B cell (primary cell): ENCODE results near the gene ACOT11. TPM values are rescaled to one million over a fixed set of nuclear protein-coding genes. Genes with fewer than 3 reads are reported as not detected.

Experiments used
- ATAC-seq: fragments of 200-7000 bp; cut with Tn5 transposase; one replicate; pipeline ENCODE4 v1.10.0; 2021; ENCODE audit warnings: low read depth, mild to moderate bottlenecking, moderate number of reproducible peaks, moderate library complexity
- CTCF ChIA-PET: fragments of 350-600 bp; sonication (Branson Sonifier 250); formaldehyde crosslinking; loops from one replicate; lab custom pipeline; 2021; ENCODE audit warnings: antibody characterized with exemption, inconsistent platforms; lab: Charles Lee
- POLR2A ChIA-PET: fragments of 350-600 bp; sonication (Branson Sonifier 250); formaldehyde crosslinking; loops from one replicate; lab custom pipeline; 2021; ENCODE audit warnings: antibody characterized with exemption; lab: Charles Lee
- DNase-seq: peaks from one replicate; pipeline ENCODE4 v3.0.0; 2013
- H2AFZ ChIP-seq: 2 replicates; pipeline ENCODE4 v1.6.1; 2012; ENCODE audit warnings: mild to moderate bottlenecking, low read depth, low read length; ENCODE audit not compliant: insufficient read depth, poor library complexity, severe bottlenecking
- H3K27ac ChIP-seq, 2 donors: 1 replicate in 1 of 2; 2 replicates in 1 of 2; pipeline ENCODE4 v1.5.1; 2012 to 2013; ENCODE audit warnings: low read length in 2 of 2, mild to moderate bottlenecking in 2 of 2, moderate library complexity in 1 of 2
- H3K27me3 ChIP-seq, 4 experiments: fragments of 200-600 bp in 1 of 4; sonication (generic) in 1 of 4; replicated peaks in 1 of 4; 1 replicate in 2 of 4; 2 replicates in 2 of 4; pipeline versions ENCODE4 v1.6.1 to v1.7.0; 2013 to 2016; ENCODE audit warnings: low read length in 3 of 4, mild to moderate bottlenecking in 2 of 4, mixed read lengths in 1 of 4, moderate library complexity in 1 of 4; ENCODE audit not compliant: insufficient read depth in 4 of 4, control insufficient read depth in 3 of 4; ENCODE audit errors: control extremely low read depth in 1 of 4
- H3K36me3 ChIP-seq, 2 experiments: replicated peaks in 1 of 2; 1 replicate in 1 of 2; 2 replicates in 1 of 2; pipeline versions ENCODE4 v1.6.1 to v1.7.1; 2013; ENCODE audit warnings: low read length in 1 of 2; ENCODE audit not compliant: insufficient read depth in 2 of 2, control insufficient read depth in 1 of 2; ENCODE audit errors: control extremely low read depth in 1 of 2, extremely low read depth in 1 of 2
- H3K4me1 ChIP-seq, 2 donors: fragments of 200-600 bp in 1 of 2; sonication (generic) in 1 of 2; 1 replicate in 1 of 2; 2 replicates in 1 of 2; pipeline versions ENCODE4 v1.5.1 to v1.6.1; 2013 to 2017; ENCODE audit warnings: low read length in 2 of 2; ENCODE audit not compliant: control insufficient read depth in 2 of 2, insufficient read depth in 2 of 2
- H3K4me2 ChIP-seq: replicated peaks from 2 replicates; pipeline ENCODE3; 2012; ENCODE audit warnings: mild to moderate bottlenecking, low read depth, low read length; ENCODE audit not compliant: poor library complexity, severe bottlenecking
- H3K4me3 ChIP-seq, 5 experiments: fragments of 200-600 bp in 1 of 5; sonication (generic) in 1 of 5; 1 replicate in 3 of 5; 2 replicates in 2 of 5; pipeline versions ENCODE4 v1.5.1 to v1.7.0; 2011 to 2016; ENCODE audit warnings: low read length in 4 of 5, mild to moderate bottlenecking in 4 of 5, low read depth in 2 of 5, control low read depth in 1 of 5, moderate library complexity in 1 of 5; ENCODE audit not compliant: insufficient read depth in 1 of 5; ENCODE audit errors: control extremely low read depth in 1 of 5, extremely low read depth in 1 of 5
- H3K79me2 ChIP-seq: fragments of 200-600 bp; sonication (generic); one replicate; pipeline ENCODE4 v1.6.0; 2016; ENCODE audit warnings: low read length; ENCODE audit not compliant: control insufficient read depth, insufficient read depth
- H3K9ac ChIP-seq: fragments of 200-600 bp; sonication (generic); 2 replicates; pipeline ENCODE4 v1.6.1; 2017; ENCODE audit warnings: mild to moderate bottlenecking, low read length, moderate library complexity
- H3K9me3 ChIP-seq, 3 donors: one replicate each; pipeline versions ENCODE4 v1.6.1 to v1.7.1; 2013; ENCODE audit warnings: low read length in 2 of 3; ENCODE audit not compliant: control insufficient read depth in 2 of 3, insufficient read depth in 1 of 3; ENCODE audit errors: control extremely low read depth in 1 of 3
- H4K20me1 ChIP-seq: 2 replicates; pipeline ENCODE4 v1.6.0; 2012; ENCODE audit warnings: mild to moderate bottlenecking, low read length; ENCODE audit not compliant: insufficient read depth, control insufficient read depth, poor library complexity, severe bottlenecking
- H3K27ac Mint-ChIP-seq: one replicate; pipeline ENCODE4 v1.8.0; 2021; ENCODE audit warnings: mixed read lengths
- H3K27me3 Mint-ChIP-seq: one replicate; pipeline ENCODE4 v1.8.0; 2021; ENCODE audit warnings: mixed read lengths
- H3K4me1 Mint-ChIP-seq: one replicate; pipeline ENCODE4 v1.8.0; 2021; ENCODE audit warnings: mixed read lengths
- H3K4me3 Mint-ChIP-seq: one replicate; pipeline ENCODE4 v1.8.0; 2021; ENCODE audit warnings: mixed read lengths
- H3K9me3 Mint-ChIP-seq: one replicate; pipeline ENCODE4 v1.8.0; 2022; ENCODE audit warnings: mixed read lengths; ENCODE audit not compliant: insufficient read depth
- CTCF ChIP-seq: fragments of 200-600 bp; IDR thresholded peaks from one replicate; pipeline ENCODE4 v1.8.0; 2022; ENCODE audit warnings: antibody characterized with exemption, mild to moderate bottlenecking
- EZH2 ChIP-seq: IDR thresholded peaks from 2 replicates; pipeline ENCODE4 v1.6.1; 2012; ENCODE audit warnings: borderline replicate concordance, low read depth, mild to moderate bottlenecking, moderate library complexity, low read length; ENCODE audit not compliant: insufficient read depth, poor library complexity, severe bottlenecking
- WGBS: methylation state at CpG from one replicate; pipeline ENCODE4 v1.1.5; 2013; ENCODE audit warnings: missing lambda C conversion rate; ENCODE audit not compliant: insufficient coverage; 5-methylcytosine and 5-hydroxymethylcytosine counted together
- intact Hi-C: fragments of 100-400 bp; cut with micrococcal nuclease; formaldehyde crosslinking; loops from one replicate; pipeline ENCODE4 v1.10.0; 2022
- polyA plus RNA-seq: library from polyadenylated mRNA; depleted of rRNA; stranded (reverse); fragments of >200 nt; gene quantifications from 2 replicates; pipeline ENCODE4 v1.2.3, GENCODE V29; 2012
- total RNA-seq, 2 donors: library from RNA; stranded (reverse); fragments of 120-200 nt in 1 of 2; gene quantifications; 1 replicate in 1 of 2; 2 replicates in 1 of 2; pipeline versions ENCODE4 v1.2.3 to v1.2.4, GENCODE V29; 2013 to 2022

Gene ACOT11
- total and polyA plus RNA-seq, 2 donors (not counting 1 experiment from before 2014, with no cell fraction given), result 0.03 to 0.07 TPM

GRCh38 chr1:54566438-54567141 is 18.6 kb downstream of the ACOT11 start:
- TF ChIP-seq CTCF (no peak), EZH2 (no peak)
- DNase-seq, result no peak
- Histone ChIP-seq H3K27ac (no peak overlapping the region), H3K4me3 (no peak overlapping the region), H3K4me2 (no peak overlapping the region), H3K4me1 (no peaks in the 10 kb centered on the region), H3K9me3 (no peaks in the 10 kb centered on the region), H2AFZ (no peak overlapping the region), H3K79me2 (no peaks in the 10 kb centered on the region), H3K27me3 (no peaks in the 10 kb centered on the region), H3K36me3 (no peaks in the 10 kb centered on the region), H3K9ac (no peak overlapping the region), H4K20me1 (no peaks in the 10 kb centered on the region)
- Mint-ChIP-seq H3K4me1 (no peaks in the 10 kb centered on the region), H3K27me3 (peaks cover 10% of the 10 kb centered on the region), H3K9me3 (no peaks in the 10 kb centered on the region), H3K4me3 (no peak overlapping the region), H3K27ac (no peak overlapping the region)
- intact Hi-C loops, result no loop called here
- ChIA-PET POLR2A (no interaction called here), CTCF (no interaction called here)
- ATAC-seq, result no peak
- 92% methylated on average over 3 of the region's 5 CpGs for WGBS

- H3K9ac ChIP-seq, result no peak overlapping the region
- TF ChIP-seq EZH2 (no peak), CTCF (no peak)
- WGBS, result 89% methylated on average over 4 of the region's 5 CpGs
- Mint-ChIP-seq H3K27me3 (peaks cover 13% of the 10 kb centered on the region), H3K4me3 (no peak overlapping the region), H3K9me3 (no peaks in the 10 kb centered on the region), H3K27ac (no peak overlapping the region), H3K4me1 (no peaks in the 10 kb centered on the region)
- no peak overlapping the region for H2AFZ ChIP-seq
- H3K4me2 ChIP-seq, result no peak overlapping the region
- no peaks in the 10 kb centered on the region for H3K79me2 ChIP-seq
- H4K20me1 ChIP-seq, result no peaks in the 10 kb centered on the region
- H3K27ac ChIP-seq, result no peak overlapping the region
- H3K4me3 ChIP-seq, result no peak overlapping the region
- H3K36me3 ChIP-seq, result no peaks in the 10 kb centered on the region
- POLR2A ChIA-PET, result no interaction called here
- H3K27me3 ChIP-seq, result no peaks in the 10 kb centered on the region
- intact Hi-C loops, result no loop called here
- H3K9me3 ChIP-seq, result no peaks in the 10 kb centered on the region
- DNase-seq (no peak), ATAC-seq (no peak)
- H3K4me1 ChIP-seq, result no peaks in the 10 kb centered on the region
- CTCF ChIA-PET, result interaction anchor here (0.7 to 0.8 kb wide), 2 partner anchors 18 to 113 kb away, joined by 3 read pairs; no protein-coding TSS in a partner anchor
These were observed 19.9 kb downstream of the ACOT11 start for GRCh38 chr1:54567961-54568360.
